Measurements from ENCODE around the gene CTNNA3.

Gene CTNNA3

GRCh38 chr10:66021423-66021822, 1674.6 kb downstream of the CTNNA3 start:
- DNase-seq: no peak

GRCh38 chr10:66008221-66008620, 1687.8 kb downstream of the CTNNA3 start:
- no peak for DNase-seq

- no peak for DNase-seq
Measured at GRCh38 chr10:66006411-66006810, 1689.6 kb downstream of the CTNNA3 start.

GRCh38 chr10:65993451-65993850, 1702.5 kb downstream of the CTNNA3 start:
- no peak for DNase-seq

GRCh38 chr10:65968871-65969270, 1727.1 kb downstream of the CTNNA3 start:
- no peak for DNase-seq

- DNase-seq: no peak
Measured at GRCh38 chr10:65968437-65968836, 1727.6 kb downstream of the CTNNA3 start.

GRCh38 chr10:65964205-65964604, 1731.8 kb downstream of the CTNNA3 start:
- DNase-seq: no peak

- no peak for DNase-seq
Measured at GRCh38 chr10:65952086-65952485, 1743.9 kb downstream of the CTNNA3 start.

GRCh38 chr10:65950075-65950474, 1745.9 kb downstream of the CTNNA3 start:
- no peak for DNase-seq

GRCh38 chr10:65949526-65949925, 1746.5 kb downstream of the CTNNA3 start:
- no peak for DNase-seq

GRCh38 chr10:65945061-65945460, 1750.9 kb downstream of the CTNNA3 start:
- DNase-seq: no peak

GRCh38 chr10:65943451-65943850, 1752.5 kb downstream of the CTNNA3 start:
- no peak for DNase-seq

- no peak for DNase-seq
Measured at GRCh38 chr10:65940816-65941662, 1755.0 kb downstream of the CTNNA3 start.

GRCh38 chr10:65940105-65940504, 1755.9 kb downstream of the CTNNA3 start:
- no peak for DNase-seq

- DNase-seq: no peak
Measured at GRCh38 chr10:65931291-65932070, 1764.5 kb downstream of the CTNNA3 start.

GRCh38 chr10:65911151-65911835, 1784.7 kb downstream of the CTNNA3 start:
- DNase-seq: no peak

GRCh38 chr10:65910209-65910608, 1785.8 kb downstream of the CTNNA3 start:
- no peak for DNase-seq

GRCh38 chr10:65907199-65907712, 1788.7 kb downstream of the CTNNA3 start:
- no peak for DNase-seq

- no peak for DNase-seq
Measured at GRCh38 chr10:65903620-65904019, 1792.4 kb downstream of the CTNNA3 start.

- DNase-seq: no peak
Measured at GRCh38 chr10:65900271-65900670, 1795.7 kb downstream of the CTNNA3 start.

- DNase-seq: no peak
Measured at GRCh38 chr10:65898055-65898454, 1797.9 kb downstream of the CTNNA3 start.

- no peak for DNase-seq
Measured at GRCh38 chr10:65894961-65895360, 1801.0 kb downstream of the CTNNA3 start.

GRCh38 chr10:65894379-65894778, 1801.6 kb downstream of the CTNNA3 start:
- no peak for DNase-seq
